Measurements from ENCODE around the gene BATF2. TPM values are rescaled to one million over a fixed set of nuclear protein-coding genes. Genes with fewer than 3 reads are reported as not detected.

BATF2 gene
- total and polyA plus RNA-seq, 9 of the 15 experiments (the other 6 are each of a cell fraction or from before 2014, with no cell fraction given), result 1.7 to 8.9 (median 6.4) TPM

DNA sequence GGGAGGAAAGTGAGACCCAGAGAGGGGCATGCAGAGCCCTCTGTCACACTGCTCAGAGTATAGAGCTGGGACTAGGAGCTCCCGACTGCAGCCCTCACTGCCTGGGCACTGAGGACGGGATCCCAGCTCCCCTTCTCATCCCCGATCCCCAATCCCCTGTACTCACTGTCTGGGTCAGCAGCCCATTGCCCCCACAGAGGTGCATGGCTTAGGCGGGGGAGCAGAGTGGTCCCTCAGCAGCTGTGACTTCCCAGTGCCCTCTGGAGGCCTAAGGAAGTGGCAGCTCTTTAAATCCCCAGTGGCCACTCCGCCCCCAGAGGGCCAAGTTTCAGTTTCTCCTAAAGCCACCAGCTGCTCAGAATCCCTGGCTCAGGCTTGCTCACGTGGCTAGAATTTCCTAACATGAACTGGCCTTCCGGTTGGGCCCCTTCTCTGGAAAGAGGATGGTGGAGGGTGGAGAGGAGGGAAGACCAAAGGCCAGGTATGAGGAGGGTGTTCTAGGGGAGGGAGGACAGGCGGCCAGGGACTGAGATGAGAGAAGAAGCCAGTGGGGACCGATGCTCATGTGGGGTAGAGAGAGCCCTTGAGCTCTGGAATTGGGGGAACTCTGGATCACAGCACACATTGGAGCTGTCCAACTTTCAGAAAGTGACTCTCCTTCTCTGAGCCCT is at the start of gene BATF2 (continued):
- TF ChIP-seq, protein P1, sequence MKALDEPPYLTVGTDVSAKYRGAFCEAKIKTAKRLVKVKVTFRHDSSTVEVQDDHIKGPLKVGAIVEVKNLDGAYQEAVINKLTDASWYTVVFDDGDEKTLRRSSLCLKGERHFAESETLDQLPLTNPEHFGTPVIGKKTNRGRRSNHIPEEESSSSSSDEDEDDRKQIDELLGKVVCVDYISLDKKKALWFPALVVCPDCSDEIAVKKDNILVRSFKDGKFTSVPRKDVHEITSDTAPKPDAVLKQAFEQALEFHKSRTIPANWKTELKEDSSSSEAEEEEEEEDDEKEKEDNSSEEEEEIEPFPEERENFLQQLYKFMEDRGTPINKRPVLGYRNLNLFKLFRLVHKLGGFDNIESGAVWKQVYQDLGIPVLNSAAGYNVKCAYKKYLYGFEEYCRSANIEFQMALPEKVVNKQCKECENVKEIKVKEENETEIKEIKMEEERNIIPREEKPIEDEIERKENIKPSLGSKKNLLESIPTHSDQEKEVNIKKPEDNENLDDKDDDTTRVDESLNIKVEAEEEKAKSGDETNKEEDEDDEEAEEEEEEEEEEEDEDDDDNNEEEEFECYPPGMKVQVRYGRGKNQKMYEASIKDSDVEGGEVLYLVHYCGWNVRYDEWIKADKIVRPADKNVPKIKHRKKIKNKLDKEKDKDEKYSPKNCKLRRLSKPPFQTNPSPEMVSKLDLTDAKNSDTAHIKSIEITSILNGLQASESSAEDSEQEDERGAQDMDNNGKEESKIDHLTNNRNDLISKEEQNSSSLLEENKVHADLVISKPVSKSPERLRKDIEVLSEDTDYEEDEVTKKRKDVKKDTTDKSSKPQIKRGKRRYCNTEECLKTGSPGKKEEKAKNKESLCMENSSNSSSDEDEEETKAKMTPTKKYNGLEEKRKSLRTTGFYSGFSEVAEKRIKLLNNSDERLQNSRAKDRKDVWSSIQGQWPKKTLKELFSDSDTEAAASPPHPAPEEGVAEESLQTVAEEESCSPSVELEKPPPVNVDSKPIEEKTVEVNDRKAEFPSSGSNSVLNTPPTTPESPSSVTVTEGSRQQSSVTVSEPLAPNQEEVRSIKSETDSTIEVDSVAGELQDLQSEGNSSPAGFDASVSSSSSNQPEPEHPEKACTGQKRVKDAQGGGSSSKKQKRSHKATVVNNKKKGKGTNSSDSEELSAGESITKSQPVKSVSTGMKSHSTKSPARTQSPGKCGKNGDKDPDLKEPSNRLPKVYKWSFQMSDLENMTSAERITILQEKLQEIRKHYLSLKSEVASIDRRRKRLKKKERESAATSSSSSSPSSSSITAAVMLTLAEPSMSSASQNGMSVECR (CRISPR knock-in tag; IDR thresholded peaks at IDR 0.05), result peak; percentile 95
- peak; percentile 80 for TF ChIP-seq HDAC2 (IDR thresholded peaks at IDR 0.05)
- TF ChIP-seq ZNF785 (CRISPR knock-in tag; IDR thresholded peaks at IDR 0.05), result no peak
- TF ChIP-seq SRSF3 (IDR thresholded peaks at IDR 0.05; ENCODE audit: insufficient read depth, low read length), result no peak
- TF ChIP-seq, protein P2, sequence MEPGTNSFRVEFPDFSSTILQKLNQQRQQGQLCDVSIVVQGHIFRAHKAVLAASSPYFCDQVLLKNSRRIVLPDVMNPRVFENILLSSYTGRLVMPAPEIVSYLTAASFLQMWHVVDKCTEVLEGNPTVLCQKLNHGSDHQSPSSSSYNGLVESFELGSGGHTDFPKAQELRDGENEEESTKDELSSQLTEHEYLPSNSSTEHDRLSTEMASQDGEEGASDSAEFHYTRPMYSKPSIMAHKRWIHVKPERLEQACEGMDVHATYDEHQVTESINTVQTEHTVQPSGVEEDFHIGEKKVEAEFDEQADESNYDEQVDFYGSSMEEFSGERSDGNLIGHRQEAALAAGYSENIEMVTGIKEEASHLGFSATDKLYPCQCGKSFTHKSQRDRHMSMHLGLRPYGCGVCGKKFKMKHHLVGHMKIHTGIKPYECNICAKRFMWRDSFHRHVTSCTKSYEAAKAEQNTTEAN (CRISPR knock-in tag; IDR thresholded peaks at IDR 0.05), result 0 out of 2 replicates have a peak, but pooled peaks have one; percentile 18
- no peak for TF ChIP-seq TSC22D4 (tag; IDR thresholded peaks at IDR 0.05)
- TF ChIP-seq YY1 (IDR thresholded peaks at IDR 0.05; ENCODE audit: borderline replicate concordance in 1 of 3, control insufficient read depth in 1 of 3, extremely low read depth in 1 of 3, insufficient read depth in 3 of 3, insufficient read length in 1 of 3, insufficient replicate concordance in 2 of 3, low read depth in 1 of 3, low read length in 2 of 3), result peak in 1 of 3 experiments; percentile 34
- TF ChIP-seq CTBP1 (IDR thresholded peaks at IDR 0.05; ENCODE audit: borderline replicate concordance), result peak; percentile 69; the same call in 1 of the 2 replicates
- no peak; a peak in 1 of 4 replicates for TF ChIP-seq TBL1XR1 (IDR thresholded peaks at IDR 0.05; ENCODE audit: low read length in 2 of 2)
- TF ChIP-seq HMG20B (CRISPR knock-in tag; IDR thresholded peaks at IDR 0.05), result no peak
- no peak for TF ChIP-seq SMARCB1 (IDR thresholded peaks at IDR 0.05; ENCODE audit: insufficient read length, low read depth)
- TF ChIP-seq, protein P3, sequence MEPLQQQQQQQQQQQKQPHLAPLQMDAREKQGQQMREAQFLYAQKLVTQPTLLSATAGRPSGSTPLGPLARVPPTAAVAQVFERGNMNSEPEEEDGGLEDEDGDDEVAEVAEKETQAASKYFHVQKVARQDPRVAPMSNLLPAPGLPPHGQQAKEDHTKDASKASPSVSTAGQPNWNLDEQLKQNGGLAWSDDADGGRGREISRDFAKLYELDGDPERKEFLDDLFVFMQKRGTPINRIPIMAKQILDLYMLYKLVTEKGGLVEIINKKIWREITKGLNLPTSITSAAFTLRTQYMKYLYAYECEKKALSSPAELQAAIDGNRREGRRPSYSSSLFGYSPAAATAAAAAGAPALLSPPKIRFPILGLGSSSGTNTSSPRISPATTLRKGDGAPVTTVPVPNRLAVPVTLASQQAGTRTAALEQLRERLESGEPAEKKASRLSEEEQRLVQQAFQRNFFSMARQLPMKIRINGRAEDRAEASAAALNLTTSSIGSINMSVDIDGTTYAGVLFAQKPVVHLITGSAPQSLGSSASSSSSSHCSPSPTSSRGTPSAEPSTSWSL (CRISPR knock-in tag; IDR thresholded peaks at IDR 0.05; ENCODE audit: borderline replicate concordance), result no peak
- TF ChIP-seq CBX5 (IDR thresholded peaks at IDR 0.05; ENCODE audit: borderline replicate concordance, low read depth), result no peak
- TF ChIP-seq, protein P4, sequence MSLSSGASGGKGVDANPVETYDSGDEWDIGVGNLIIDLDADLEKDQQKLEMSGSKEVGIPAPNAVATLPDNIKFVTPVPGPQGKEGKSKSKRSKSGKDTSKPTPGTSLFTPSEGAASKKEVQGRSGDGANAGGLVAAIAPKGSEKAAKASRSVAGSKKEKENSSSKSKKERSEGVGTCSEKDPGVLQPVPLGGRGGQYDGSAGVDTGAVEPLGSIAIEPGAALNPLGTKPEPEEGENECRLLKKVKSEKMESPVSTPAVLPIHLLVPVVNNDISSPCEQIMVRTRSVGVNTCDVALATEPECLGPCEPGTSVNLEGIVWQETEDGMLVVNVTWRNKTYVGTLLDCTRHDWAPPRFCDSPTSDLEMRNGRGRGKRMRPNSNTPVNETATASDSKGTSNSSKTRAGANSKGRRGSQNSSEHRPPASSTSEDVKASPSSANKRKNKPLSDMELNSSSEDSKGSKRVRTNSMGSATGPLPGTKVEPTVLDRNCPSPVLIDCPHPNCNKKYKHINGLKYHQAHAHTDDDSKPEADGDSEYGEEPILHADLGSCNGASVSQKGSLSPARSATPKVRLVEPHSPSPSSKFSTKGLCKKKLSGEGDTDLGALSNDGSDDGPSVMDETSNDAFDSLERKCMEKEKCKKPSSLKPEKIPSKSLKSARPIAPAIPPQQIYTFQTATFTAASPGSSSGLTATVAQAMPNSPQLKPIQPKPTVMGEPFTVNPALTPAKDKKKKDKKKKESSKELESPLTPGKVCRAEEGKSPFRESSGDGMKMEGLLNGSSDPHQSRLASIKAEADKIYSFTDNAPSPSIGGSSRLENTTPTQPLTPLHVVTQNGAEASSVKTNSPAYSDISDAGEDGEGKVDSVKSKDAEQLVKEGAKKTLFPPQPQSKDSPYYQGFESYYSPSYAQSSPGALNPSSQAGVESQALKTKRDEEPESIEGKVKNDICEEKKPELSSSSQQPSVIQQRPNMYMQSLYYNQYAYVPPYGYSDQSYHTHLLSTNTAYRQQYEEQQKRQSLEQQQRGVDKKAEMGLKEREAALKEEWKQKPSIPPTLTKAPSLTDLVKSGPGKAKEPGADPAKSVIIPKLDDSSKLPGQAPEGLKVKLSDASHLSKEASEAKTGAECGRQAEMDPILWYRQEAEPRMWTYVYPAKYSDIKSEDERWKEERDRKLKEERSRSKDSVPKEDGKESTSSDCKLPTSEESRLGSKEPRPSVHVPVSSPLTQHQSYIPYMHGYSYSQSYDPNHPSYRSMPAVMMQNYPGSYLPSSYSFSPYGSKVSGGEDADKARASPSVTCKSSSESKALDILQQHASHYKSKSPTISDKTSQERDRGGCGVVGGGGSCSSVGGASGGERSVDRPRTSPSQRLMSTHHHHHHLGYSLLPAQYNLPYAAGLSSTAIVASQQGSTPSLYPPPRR (CRISPR knock-in tag; IDR thresholded peaks at IDR 0.05; ENCODE audit: borderline replicate concordance), result no peak
